ENCODE measurements around the gene LZTS2.
A peak's percentile ranks its signal among the peaks of the same experiment; 100 is the strongest.
"Not testable (repeated sequence)": the region's sequence is repeated elsewhere in the genome, so short reads cannot be mapped to it uniquely, and the experiment has no call there.

LZTS2 gene, protein sequence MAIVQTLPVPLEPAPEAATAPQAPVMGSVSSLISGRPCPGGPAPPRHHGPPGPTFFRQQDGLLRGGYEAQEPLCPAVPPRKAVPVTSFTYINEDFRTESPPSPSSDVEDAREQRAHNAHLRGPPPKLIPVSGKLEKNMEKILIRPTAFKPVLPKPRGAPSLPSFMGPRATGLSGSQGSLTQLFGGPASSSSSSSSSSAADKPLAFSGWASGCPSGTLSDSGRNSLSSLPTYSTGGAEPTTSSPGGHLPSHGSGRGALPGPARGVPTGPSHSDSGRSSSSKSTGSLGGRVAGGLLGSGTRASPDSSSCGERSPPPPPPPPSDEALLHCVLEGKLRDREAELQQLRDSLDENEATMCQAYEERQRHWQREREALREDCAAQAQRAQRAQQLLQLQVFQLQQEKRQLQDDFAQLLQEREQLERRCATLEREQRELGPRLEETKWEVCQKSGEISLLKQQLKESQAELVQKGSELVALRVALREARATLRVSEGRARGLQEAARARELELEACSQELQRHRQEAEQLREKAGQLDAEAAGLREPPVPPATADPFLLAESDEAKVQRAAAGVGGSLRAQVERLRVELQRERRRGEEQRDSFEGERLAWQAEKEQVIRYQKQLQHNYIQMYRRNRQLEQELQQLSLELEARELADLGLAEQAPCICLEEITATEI

DNA sequence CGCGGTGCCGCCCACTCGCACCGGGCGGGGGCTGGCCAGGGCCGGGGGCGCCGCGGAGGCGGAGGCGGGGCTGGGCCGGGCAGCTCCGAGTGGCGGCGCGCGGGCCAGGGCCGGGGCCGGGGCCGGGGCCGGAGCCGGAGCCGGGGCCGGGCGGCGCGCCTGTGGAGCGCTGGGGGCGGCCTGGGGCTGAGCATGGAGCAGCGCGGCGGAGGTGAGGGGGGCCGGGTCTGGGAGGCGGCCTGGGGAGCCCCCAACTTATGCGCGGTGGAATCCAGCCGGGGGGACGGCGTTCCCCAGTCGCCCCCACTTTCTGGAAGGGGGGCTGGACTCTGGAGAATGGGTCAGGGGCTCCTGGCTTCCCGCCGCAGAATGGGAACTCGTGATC, at the start of gene LZTS2:
LZTS2 (plus strand) TSS at position 67 of the 385 bp plus-strand sequence. CDS start 2,731 bp downstream, outside the sequence.
- peak within 1 kb of the TSS; percentile 74 for H3K4me3 ChIP-seq (ENCODE audit: low read depth, low read length)

DNA sequence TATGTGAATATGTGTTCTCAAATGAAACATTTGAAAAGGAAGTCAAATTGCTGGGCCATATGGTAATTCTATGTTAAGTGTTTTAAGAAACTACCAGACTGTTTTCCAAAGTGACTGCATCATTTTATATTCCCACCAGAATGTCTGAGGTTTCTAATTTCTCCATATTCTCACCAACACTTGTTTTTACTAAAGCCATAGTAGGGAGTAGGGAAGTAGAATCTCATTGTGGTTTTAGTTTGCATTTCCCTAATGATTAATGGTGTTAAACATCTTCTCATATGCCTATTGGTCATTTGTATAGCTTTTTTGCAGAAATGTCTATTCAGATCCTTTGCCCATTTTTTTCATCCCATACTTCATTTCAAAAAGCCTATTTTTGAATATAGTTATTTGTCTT, 39.4 kb upstream of the LZTS2 start:
- no peak overlapping the region for H3K4me3 ChIP-seq (ENCODE audit: low read depth, low read length)

- H3K4me3 ChIP-seq (ENCODE audit: low read depth, low read length), result no peak overlapping the region
Observed at GRCh38 chr10:100962351-100963080, 37.1 kb upstream of the LZTS2 start.

- H3K4me3 ChIP-seq (ENCODE audit: low read depth, low read length), result no peak overlapping the region
Observed at GRCh38 chr10:100963826-100964225, 35.8 kb upstream of the LZTS2 start.

- no peak overlapping the region for H3K4me3 ChIP-seq (ENCODE audit: low read depth, low read length)
Observed at GRCh38 chr10:100965820-100966219, 33.8 kb upstream of the LZTS2 start.

DNA sequence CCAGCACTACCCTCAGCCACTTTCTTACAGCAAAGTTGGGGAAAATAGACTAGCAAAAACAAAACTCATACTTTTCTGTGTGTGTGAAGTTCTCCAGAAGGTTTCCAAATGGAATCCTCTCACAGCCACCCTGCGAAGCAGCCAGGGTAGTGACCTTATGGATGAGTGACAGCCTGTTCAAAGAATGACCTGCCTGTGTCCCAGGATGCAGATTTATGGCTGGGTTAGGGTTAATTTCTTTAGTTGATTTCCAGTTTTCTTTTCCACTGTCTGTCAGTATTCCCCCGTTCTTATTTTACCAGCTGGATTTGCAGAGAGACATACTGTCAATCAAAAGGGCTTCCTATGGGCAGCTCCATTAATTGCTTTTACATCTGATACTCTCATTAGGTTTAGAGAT, 32.7 kb upstream of the LZTS2 start:
- no peak overlapping the region for H3K4me3 ChIP-seq (ENCODE audit: low read depth, low read length)

- no peak overlapping the region for H3K4me3 ChIP-seq (ENCODE audit: low read depth, low read length)
Observed at GRCh38 chr10:100967332-100967731, 32.3 kb upstream of the LZTS2 start.

- H3K4me3 ChIP-seq (ENCODE audit: low read depth, low read length), result no peak overlapping the region
Observed at GRCh38 chr10:100968062-100968736, 31.4 kb upstream of the LZTS2 start.

- peak overlapping the region; percentile 36 for H3K4me3 ChIP-seq (ENCODE audit: low read depth, low read length)
Observed at GRCh38 chr10:100968863-100969186, 30.8 kb upstream of the LZTS2 start.

GRCh38 chr10:100969187-100970075, 30.2 kb upstream of the LZTS2 start, which contains the start of gene SEMA4G:
Gene SEMA4G (plus strand): TSS chr10:100969504. CDS start chr10:100972913, 3,409 bp downstream.
- H3K4me3 ChIP-seq (ENCODE audit: low read depth, low read length), result peak within 1 kb of the TSS; percentile 36

- peak overlapping the region; percentile 36 for H3K4me3 ChIP-seq (ENCODE audit: low read depth, low read length)
Observed at GRCh38 chr10:100970076-100970913, 29.3 kb upstream of the LZTS2 start.

DNA sequence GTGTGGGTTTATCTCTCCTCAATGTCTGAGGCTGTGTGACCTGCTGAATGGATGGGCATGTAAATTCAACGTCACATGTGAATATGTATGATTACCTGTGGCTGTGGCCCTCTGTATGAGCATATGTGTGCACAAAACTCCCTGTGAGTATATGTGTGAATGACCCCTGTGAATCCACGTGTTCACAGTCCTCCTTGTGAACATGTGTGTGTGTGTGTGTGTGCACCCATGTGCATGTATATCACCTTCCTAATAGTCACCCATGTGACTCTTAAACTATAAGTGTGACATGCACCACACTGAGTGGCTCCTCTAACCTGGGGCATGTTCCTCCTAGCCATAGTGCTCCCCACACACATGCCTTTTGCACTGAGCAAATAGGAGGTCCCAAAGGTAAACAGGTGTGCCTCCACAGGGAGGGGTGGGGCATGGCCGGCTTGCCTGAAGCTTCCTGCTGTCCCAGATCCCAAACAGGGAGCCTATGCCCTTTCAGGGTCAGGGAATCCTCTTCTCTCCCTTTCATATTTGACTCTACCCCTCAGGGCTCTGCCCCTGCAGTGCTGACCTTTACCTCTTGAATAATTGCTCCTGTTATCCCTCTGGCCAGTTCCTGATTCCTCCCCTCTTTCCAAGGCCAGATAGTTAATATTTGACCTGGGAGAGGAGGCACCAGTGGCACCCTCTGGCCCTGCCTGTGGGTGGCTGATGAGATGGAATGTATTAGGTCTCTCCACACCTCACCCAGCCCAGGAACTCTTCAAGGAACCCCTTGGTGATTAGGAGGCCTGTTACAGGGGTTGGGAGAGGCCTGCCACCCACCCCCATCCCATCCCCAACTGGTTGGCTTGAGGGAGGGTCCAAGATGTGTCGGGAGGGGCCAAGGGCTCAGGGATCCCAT, 28.4 kb upstream of the LZTS2 start:
- no peak overlapping the region for H3K4me3 ChIP-seq (ENCODE audit: low read depth, low read length)

GRCh38 chr10:100972115-100972903, 27.3 kb upstream of the LZTS2 start:
- H3K4me3 ChIP-seq (ENCODE audit: low read depth, low read length), result no peak overlapping the region

DNA sequence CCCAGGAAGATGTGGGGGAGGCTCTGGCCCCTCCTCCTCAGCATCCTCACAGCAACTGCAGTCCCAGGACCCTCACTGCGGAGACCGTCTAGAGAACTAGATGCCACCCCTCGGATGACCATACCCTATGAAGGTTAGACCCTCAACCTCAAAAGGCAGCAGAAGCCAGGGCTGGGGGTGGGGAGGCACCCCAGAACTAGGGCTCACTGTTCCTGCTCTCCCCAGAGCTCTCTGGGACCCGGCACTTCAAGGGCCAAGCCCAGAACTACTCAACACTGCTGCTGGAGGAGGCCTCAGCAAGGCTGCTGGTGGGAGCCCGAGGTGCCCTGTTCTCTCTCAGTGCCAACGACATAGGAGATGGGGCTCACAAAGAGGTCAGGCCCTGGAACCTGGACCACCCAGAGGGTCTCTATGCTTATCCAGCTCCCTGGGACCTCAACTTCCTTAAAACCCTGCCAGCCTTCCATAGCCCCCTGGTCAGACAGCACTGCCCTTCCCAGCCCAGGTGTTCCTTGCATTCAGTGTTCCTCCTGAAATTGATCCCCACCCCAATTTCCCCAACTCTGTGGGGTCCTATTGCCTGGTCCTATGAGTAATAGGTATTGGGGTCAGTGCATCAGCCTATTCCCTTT, 26.6 kb upstream of the LZTS2 start:
- no peak overlapping the region for H3K4me3 ChIP-seq (ENCODE audit: low read depth, low read length)

GRCh38 chr10:100975397-100975796, 24.2 kb upstream of the LZTS2 start:
- H3K4me3 ChIP-seq (ENCODE audit: low read depth, low read length), result not testable (repeated sequence)

- H3K4me3 ChIP-seq (ENCODE audit: low read depth, low read length), result no peak overlapping the region
Observed at GRCh38 chr10:100976906-100977305, 22.7 kb upstream of the LZTS2 start.

DNA sequence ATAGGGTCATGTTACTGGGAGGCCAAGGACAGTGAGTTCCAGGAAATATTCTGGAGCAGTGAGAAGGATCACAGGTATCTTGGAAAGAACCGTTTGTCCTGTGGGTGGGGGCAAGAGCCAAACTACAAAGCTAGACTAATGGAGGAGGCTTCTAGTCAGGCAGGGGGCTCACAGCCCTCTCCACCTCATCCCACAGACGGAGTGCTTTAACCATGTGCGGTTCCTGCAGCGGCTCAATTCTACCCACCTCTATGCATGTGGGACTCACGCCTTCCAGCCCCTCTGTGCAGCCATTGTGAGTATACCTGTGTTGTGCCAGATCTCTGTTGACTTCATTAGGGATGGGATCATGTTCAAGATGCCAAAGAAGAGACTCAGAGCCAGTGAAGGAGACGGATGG, 22.2 kb upstream of the LZTS2 start:
- H3K4me3 ChIP-seq (ENCODE audit: low read depth, low read length), result no peak overlapping the region
